OCI-LY7 (cell line): Measurements from ENCODE around the gene CD2BP2. TPM values are rescaled to one million over a fixed set of nuclear protein-coding genes. Genes with fewer than 3 reads are reported as not detected.

Source experiments
- BruUV-seq: library from RNA; stranded (reverse); fragments of 400-500 nt; replicated peaks from 2 replicates; lab custom pipeline; 2021; lab: Mats Ljungman, UMichigan
- CTCF ChIA-PET: fragments of 300-600 bp; sonication (Branson Sonifier 250); formaldehyde crosslinking; loops from one replicate; lab custom pipeline; 2022; ENCODE audit warnings: antibody characterized with exemption; ENCODE audit not compliant: unreplicated experiment; lab: Charles Lee
- POLR2A ChIA-PET: fragments of 300-600 bp; sonication (Branson Sonifier 250); formaldehyde crosslinking; loops from one replicate; lab custom pipeline; 2022; ENCODE audit warnings: antibody characterized with exemption; lab: Charles Lee
- DNase-seq: peaks from one replicate; pipeline ENCODE4 v3.0.0-alpha.2; 2015; ENCODE audit warnings: low spot score
- H2AFZ ChIP-seq: fragments of 200-600 bp; sonication (generic), shearing (Covaris generic); 2 replicates; pipeline ENCODE4 v1.6.1; 2014; ENCODE audit warnings: mild to moderate bottlenecking, antibody characterized with exemption, low read length, moderate library complexity
- H3K27ac ChIP-seq: fragments of 200-600 bp; sonication (generic); 2 replicates; pipeline ENCODE4 v1.5.1; 2014; ENCODE audit warnings: mixed run types, low read depth, mild to moderate bottlenecking, moderate library complexity, low read length, inconsistent platforms; ENCODE audit not compliant: poor library complexity, severe bottlenecking
- H3K36me3 ChIP-seq: fragments of 200-600 bp; sonication (generic); 2 replicates; pipeline ENCODE4 v1.6.1; 2014; ENCODE audit warnings: mild to moderate bottlenecking, antibody characterized with exemption, low read length, moderate library complexity, mixed read lengths; ENCODE audit not compliant: insufficient read depth
- H3K4me1 ChIP-seq: fragments of 200-600 bp; sonication (generic); 2 replicates; pipeline ENCODE4 v1.5.1; 2014; ENCODE audit warnings: mild to moderate bottlenecking, low read length; ENCODE audit not compliant: insufficient read depth, poor library complexity, severe bottlenecking
- H3K4me2 ChIP-seq: fragments of 200-600 bp; sonication (generic); 2 replicates; pipeline ENCODE4 v1.6.1; 2014; ENCODE audit warnings: mild to moderate bottlenecking, low read length
- H3K4me3 ChIP-seq: fragments of 200-600 bp; sonication (generic); 2 replicates; pipeline ENCODE4 v1.5.1; 2014; ENCODE audit warnings: mild to moderate bottlenecking, low read depth, low read length; ENCODE audit not compliant: poor library complexity, severe bottlenecking
- H3K79me2 ChIP-seq: fragments of 200-600 bp; sonication (generic); 2 replicates; pipeline ENCODE4 v1.6.1; 2016; ENCODE audit warnings: low read depth, mild to moderate bottlenecking, low read length, moderate library complexity, mixed read lengths; ENCODE audit not compliant: insufficient read depth
- H3K9me2 ChIP-seq: fragments of 200-600 bp; sonication (generic); 2 replicates; pipeline ENCODE4 v1.6.1; 2016; ENCODE audit warnings: mild to moderate bottlenecking, low read length, mixed read lengths; ENCODE audit not compliant: insufficient read depth
- H3K9me3 ChIP-seq: fragments of 200-600 bp; sonication (generic); 2 replicates; pipeline ENCODE4 v1.6.1; 2014; ENCODE audit warnings: mild to moderate bottlenecking, mixed run types, low read length, mixed read lengths
- H4K20me1 ChIP-seq: fragments of 200-600 bp; sonication (generic); 2 replicates; pipeline ENCODE4 v1.6.1; 2014; ENCODE audit warnings: mild to moderate bottlenecking, antibody characterized with exemption, low read length, moderate library complexity, mixed read lengths; ENCODE audit not compliant: insufficient read depth
- EZH2phosphoT487 ChIP-seq: fragments of 200-600 bp; sonication (generic); IDR thresholded peaks from 2 replicates; pipeline ENCODE4 v1.6.1; 2018; ENCODE audit warnings: low read depth, borderline replicate concordance, mild to moderate bottlenecking, mixed run types, antibody characterized with exemption, low read length, moderate library complexity, mixed read lengths
- intact Hi-C: fragments of 100-400 bp; cut with micrococcal nuclease; formaldehyde crosslinking; loops from one replicate; pipeline ENCODE4 v1.10.0; 2022; ENCODE audit not compliant: unreplicated experiment
- total RNA-seq, 2 experiments: library from RNA; depleted of rRNA in 1 of 2; stranded (reverse); fragments of >200 nt in 1 of 2; shearing (Covaris generic) in 1 of 2; gene quantifications; 2 replicates each; pipeline ENCODE4 v1.2.3, GENCODE V29; 2014 to 2022
- TF ChIP-seq, protein P1 (sequence below): fragments of 200-600 bp; sonication (generic); conservative IDR thresholded peaks from 2 replicates; pipeline ENCODE4 v1.5.1; 2014; ENCODE audit warnings: mild to moderate bottlenecking, antibody characterized with exemption, low read length, moderate library complexity, mixed read lengths

CD2BP2 gene
- total RNA-seq, 2 experiments from 2014 or later = 69.2 to 111 TPM

DNA sequence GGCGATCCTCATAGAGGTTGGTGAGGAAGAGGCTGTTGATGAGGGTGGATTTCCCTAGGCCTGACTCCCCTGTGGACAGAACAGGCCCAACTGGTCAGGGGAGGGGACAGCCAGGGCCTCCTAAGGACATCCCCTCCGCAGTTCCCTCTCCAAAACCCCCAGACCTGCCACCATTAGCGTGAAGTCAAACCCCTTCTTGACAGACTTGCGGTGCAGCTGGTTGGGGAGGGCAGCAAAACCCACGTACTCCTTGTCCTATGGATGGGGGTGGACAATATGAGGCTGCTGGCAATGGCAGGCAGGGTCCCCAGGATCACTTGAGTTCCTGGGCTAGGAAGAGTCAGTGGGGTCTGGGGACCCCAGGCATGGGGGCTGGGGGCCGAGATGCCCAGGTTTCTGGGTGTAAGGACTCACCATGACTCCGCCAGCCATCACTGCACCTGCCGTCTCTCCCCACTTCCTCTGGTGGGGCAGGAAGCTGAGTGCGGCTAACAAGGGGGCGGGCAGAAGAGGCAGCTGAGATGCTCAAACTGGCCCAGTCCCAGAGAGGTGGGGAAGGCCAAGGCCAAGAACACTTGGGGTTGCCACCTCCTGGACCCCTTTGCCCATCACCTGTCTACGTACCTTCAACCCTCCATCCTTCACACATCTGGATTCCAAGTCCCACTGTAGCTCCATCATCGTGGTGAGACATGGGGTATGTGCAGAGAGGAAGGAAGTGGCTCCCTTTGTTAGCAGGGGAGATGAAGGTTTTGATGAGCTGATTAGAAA lies 27.2 kb upstream of the CD2BP2 start, which contains the start of gene SEPTIN1:
TSS of gene SEPTIN1 (minus strand) at position 451 of the 771 bp plus-strand sequence. CDS start at position 432, 19 bp downstream.
- Histone ChIP-seq H3K36me3 (peaks cover 21% of the 10 kb centered on the region), H3K4me1 (peaks cover 49% of the 10 kb centered on the region), H3K9me3 (no peaks in the 10 kb centered on the region), H3K79me2 (peaks cover 35% of the 10 kb centered on the region; the same call in 1 of the 2 replicates), H4K20me1 (no peaks in the 10 kb centered on the region), H3K4me3 (peak within 1 kb of the TSS; percentile 85), H2AFZ (peak within 1 kb of the TSS; percentile 15; the same call in 1 of the 2 replicates), H3K9me2 (no peaks in the 10 kb centered on the region), H3K4me2 (peak within 1 kb of the TSS; percentile 98), H3K27ac (peak within 1 kb of the TSS; percentile 97)
- CTCF ChIA-PET = interaction anchor here (0.9 to 1.5 kb wide), 4 partner anchors 11 to 176 kb away, joined by 4 to 8 read pairs (median 4); partner anchors contain the start of genes ZNF48 and ZNF771
- peak; percentile 88 for DNase-seq
- TF ChIP-seq EZH2phosphoT487 = no peak
- TF ChIP-seq, protein P1, sequence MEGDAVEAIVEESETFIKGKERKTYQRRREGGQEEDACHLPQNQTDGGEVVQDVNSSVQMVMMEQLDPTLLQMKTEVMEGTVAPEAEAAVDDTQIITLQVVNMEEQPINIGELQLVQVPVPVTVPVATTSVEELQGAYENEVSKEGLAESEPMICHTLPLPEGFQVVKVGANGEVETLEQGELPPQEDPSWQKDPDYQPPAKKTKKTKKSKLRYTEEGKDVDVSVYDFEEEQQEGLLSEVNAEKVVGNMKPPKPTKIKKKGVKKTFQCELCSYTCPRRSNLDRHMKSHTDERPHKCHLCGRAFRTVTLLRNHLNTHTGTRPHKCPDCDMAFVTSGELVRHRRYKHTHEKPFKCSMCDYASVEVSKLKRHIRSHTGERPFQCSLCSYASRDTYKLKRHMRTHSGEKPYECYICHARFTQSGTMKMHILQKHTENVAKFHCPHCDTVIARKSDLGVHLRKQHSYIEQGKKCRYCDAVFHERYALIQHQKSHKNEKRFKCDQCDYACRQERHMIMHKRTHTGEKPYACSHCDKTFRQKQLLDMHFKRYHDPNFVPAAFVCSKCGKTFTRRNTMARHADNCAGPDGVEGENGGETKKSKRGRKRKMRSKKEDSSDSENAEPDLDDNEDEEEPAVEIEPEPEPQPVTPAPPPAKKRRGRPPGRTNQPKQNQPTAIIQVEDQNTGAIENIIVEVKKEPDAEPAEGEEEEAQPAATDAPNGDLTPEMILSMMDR = no peak
- intact Hi-C loops = no loop called here
- POLR2A ChIA-PET = interaction anchor here (0.5 to 2.8 kb wide), 13 partner anchors 8 to 268 kb away, joined by 3 to 26 read pairs (median 5); partner anchors contain the start of genes PRR14, ZNF48 and ZNF771
- BruUV-seq = TSS peak; percentile 76

- Histone ChIP-seq H3K79me2 (peaks cover 35% of the 10 kb centered on the region; the same call in 1 of the 2 replicates), H4K20me1 (no peaks in the 10 kb centered on the region), H3K9me3 (no peaks in the 10 kb centered on the region), H3K27ac (peak overlapping the region; percentile 97), H3K4me2 (peak overlapping the region; percentile 98), H3K9me2 (no peaks in the 10 kb centered on the region), H3K4me1 (peaks cover 52% of the 10 kb centered on the region), H2AFZ (no peak overlapping the region), H3K4me3 (peak overlapping the region; percentile 85), H3K36me3 (peaks cover 21% of the 10 kb centered on the region)
- TF ChIP-seq EZH2phosphoT487 = no peak
- TF ChIP-seq, protein P1 = no peak
- BruUV-seq = no TSS peak
- ChIA-PET CTCF (no interaction called here), POLR2A (interaction anchor here (2.8 kb wide), 2 partner anchors 10 to 14 kb away, joined by 10 to 22 read pairs; partner anchors contain the start of genes TBC1D10B and ZNF48)
- intact Hi-C loops = no loop called here
- DNase-seq = peak; percentile 67
Observed at GRCh38 chr16:30381291-30382041, 26.4 kb upstream of the CD2BP2 start.
